ENCODE measurements around the gene TSPAN17.

DNA sequence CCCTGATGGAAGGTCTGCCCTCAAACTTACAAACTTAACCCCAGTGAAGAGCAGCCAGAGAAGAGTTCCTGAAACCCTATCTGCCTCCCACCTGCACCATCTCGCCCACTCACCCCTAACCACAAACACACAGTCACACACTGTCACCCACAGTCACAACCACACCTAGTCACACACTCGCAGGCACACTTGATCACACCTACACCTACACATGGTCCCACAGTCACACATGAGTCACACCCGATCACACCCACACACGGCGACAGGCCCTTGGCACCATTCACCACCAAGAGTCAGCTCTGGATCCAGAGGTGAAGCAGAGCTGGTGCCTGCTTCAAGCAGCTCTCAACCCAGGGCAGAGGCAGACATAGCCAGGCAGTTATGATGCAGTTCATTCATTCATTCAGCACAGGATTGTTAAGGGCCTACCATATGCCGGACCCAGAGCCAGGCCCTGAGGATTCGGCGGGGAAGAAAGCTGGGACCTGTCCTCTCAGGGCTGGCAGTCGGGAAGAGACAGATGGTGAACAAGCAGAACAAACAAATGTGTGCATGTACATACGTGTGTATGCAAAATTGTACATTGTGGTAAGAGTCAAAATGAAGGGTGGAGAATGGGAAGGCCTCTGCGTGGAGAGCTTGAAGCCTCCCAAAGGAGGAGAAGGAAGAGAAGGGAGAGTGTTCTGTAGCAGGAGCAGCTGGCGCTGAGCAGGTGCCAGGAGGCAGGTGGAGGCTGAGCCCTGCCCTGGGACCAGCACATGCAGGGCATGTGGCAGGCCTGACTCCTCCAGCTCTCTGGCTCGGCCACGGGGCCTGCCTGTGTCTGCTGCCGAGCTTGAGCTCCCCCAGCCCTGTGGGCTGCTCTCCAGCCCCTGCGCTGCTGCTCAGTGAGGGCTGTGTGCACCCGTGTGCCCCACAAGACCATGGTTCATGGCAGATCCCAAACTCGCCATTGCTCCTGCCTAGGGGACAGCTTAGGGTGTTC, 6.4 kb downstream of the TSPAN17 start:
- TF ChIP-seq YY1 (IDR thresholded peaks at IDR 0.05; ENCODE audit: low read depth): no peak
- TF ChIP-seq MAX (IDR thresholded peaks at IDR 0.05): no peak
- no peak for TF ChIP-seq ZBTB7A (IDR thresholded peaks at IDR 0.05; ENCODE audit: low read depth)

Data from Ishikawa (cell line).